HG02759 (cell line): Measurements from ENCODE around the gene STK16.

Source experiments
- ATAC-seq: cut with Tn5 transposase; IDR thresholded peaks from one replicate; pipeline ENCODE4 v1.9.1; 2021; ENCODE audit warnings: mild to moderate bottlenecking, moderate library complexity; ENCODE audit not compliant: unreplicated experiment

STK16 gene

GRCh38 chr2:219268294-219268693 lies 23.0 kb downstream of the STK16 start:
- ATAC-seq, result no peak

- no peak for ATAC-seq
Observed at GRCh38 chr2:219269362-219270054, 24.2 kb downstream of the STK16 start.

GRCh38 chr2:219270055-219270372 lies 24.7 kb downstream of the STK16 start:
- no peak for ATAC-seq

- no peak for ATAC-seq
Observed at GRCh38 chr2:219271021-219271420, 25.7 kb downstream of the STK16 start.

GRCh38 chr2:219272356-219272755 lies 27.1 kb downstream of the STK16 start:
- ATAC-seq, result no peak

- no peak for ATAC-seq
Observed at GRCh38 chr2:219272995-219273394, 27.7 kb downstream of the STK16 start.

GRCh38 chr2:219273937-219274336 lies 28.7 kb downstream of the STK16 start:
- ATAC-seq, result no peak

GRCh38 chr2:219274361-219274921 lies 29.2 kb downstream of the STK16 start:
- no peak for ATAC-seq

- ATAC-seq, result peak; percentile 20
Observed at GRCh38 chr2:219277703-219278654, 32.7 kb downstream of the STK16 start.

- ATAC-seq, result no peak
Observed at GRCh38 chr2:219278655-219279150, 33.4 kb downstream of the STK16 start.

GRCh38 chr2:219279151-219279915 lies 34.1 kb downstream of the STK16 start, which contains the start of gene DNAJB2:
DNAJB2 (plus strand) TSS chr2:219279366; CDS start chr2:219279834, 468 bp downstream.
- ATAC-seq, result peak; percentile 90

GRCh38 chr2:219279916-219280516 lies 34.7 kb downstream of the STK16 start:
- ATAC-seq, result no peak

GRCh38 chr2:219280651-219281050 lies 35.4 kb downstream of the STK16 start:
- no peak for ATAC-seq

GRCh38 chr2:219281588-219281987 lies 36.3 kb downstream of the STK16 start:
- ATAC-seq, result no peak

GRCh38 chr2:219282375-219282774 lies 37.1 kb downstream of the STK16 start:
- ATAC-seq, result no peak

- ATAC-seq, result no peak
Observed at GRCh38 chr2:219282943-219283581, 37.8 kb downstream of the STK16 start.

GRCh38 chr2:219284501-219285372 lies 39.5 kb downstream of the STK16 start:
- no peak for ATAC-seq

- no peak for ATAC-seq
Observed at GRCh38 chr2:219285373-219285735, 40.1 kb downstream of the STK16 start.

- ATAC-seq, result no peak
Observed at GRCh38 chr2:219285894-219286425, 40.7 kb downstream of the STK16 start.
